ENCODE data around the gene SLC39A11. TPM values are rescaled to one million over a fixed set of nuclear protein-coding genes. Genes with fewer than 3 reads are reported as not detected.
"Not testable (repeated sequence)": the region's sequence is repeated elsewhere in the genome, so short reads cannot be mapped to it uniquely, and the experiment has no call there.

The SLC39A11 gene
- total RNA-seq, 6 donors from 2014 or later: 16.3 to 57.6 (median 29.5) TPM

- no peak for DNase-seq
- ATAC-seq (ENCODE audit: low FRiP score in 2 of 2): no peak
Observed at GRCh38 chr17:73005360-73005759, 87.1 kb downstream of the SLC39A11 start.

GRCh38 chr17:73003487-73003886, 89.0 kb downstream of the SLC39A11 start:
- Histone ChIP-seq H3K27me3 (no peaks in the 10 kb centered on the region), H3K27ac (no peak overlapping the region), H3K4me3 (no peak overlapping the region), H3K36me3 (no peaks in the 10 kb centered on the region), H3K9me3 (no peaks in the 10 kb centered on the region), H3K4me1 (peaks cover 0 to 6% (median 3%) of the 10 kb centered on the region in 4 donors)
- 83 to 88% methylated on average over 6 of the region's 6 CpGs for WGBS, 2 donors
- no peak for TF ChIP-seq EP300 (IDR thresholded peaks at IDR 0.05)
- no peak for TF ChIP-seq POLR2A (IDR thresholded peaks at IDR 0.05)
- DNase-seq: no peak
- ATAC-seq (ENCODE audit: low FRiP score in 2 of 2): no peak

More at GRCh38 chr17:73005360-73005759, 87.1 kb downstream of the SLC39A11 start:
- Histone ChIP-seq H3K27ac (no peak overlapping the region), H3K36me3 (no peaks in the 10 kb centered on the region), H3K27me3 (no peaks in the 10 kb centered on the region), H3K4me3 (no peak overlapping the region), H3K9me3 (no peaks in the 10 kb centered on the region), H3K4me1 (peaks cover 0 to 7% (median 3%) of the 10 kb centered on the region in 4 donors)
- 79 to 89% methylated on average over 8 of the region's 8 CpGs for WGBS, 2 donors
- TF ChIP-seq POLR2A (IDR thresholded peaks at IDR 0.05) (no peak), POLR2AphosphoS5 (IDR thresholded peaks at IDR 0.05) (no peak), EP300 (IDR thresholded peaks at IDR 0.05) (no peak)
- TF ChIP-seq, protein P1, sequence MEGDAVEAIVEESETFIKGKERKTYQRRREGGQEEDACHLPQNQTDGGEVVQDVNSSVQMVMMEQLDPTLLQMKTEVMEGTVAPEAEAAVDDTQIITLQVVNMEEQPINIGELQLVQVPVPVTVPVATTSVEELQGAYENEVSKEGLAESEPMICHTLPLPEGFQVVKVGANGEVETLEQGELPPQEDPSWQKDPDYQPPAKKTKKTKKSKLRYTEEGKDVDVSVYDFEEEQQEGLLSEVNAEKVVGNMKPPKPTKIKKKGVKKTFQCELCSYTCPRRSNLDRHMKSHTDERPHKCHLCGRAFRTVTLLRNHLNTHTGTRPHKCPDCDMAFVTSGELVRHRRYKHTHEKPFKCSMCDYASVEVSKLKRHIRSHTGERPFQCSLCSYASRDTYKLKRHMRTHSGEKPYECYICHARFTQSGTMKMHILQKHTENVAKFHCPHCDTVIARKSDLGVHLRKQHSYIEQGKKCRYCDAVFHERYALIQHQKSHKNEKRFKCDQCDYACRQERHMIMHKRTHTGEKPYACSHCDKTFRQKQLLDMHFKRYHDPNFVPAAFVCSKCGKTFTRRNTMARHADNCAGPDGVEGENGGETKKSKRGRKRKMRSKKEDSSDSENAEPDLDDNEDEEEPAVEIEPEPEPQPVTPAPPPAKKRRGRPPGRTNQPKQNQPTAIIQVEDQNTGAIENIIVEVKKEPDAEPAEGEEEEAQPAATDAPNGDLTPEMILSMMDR (IDR thresholded peaks at IDR 0.05): no peak

- DNase-seq (no peak), ATAC-seq (ENCODE audit: low FRiP score in 2 of 2) (no peak)
- Histone ChIP-seq H3K27me3 (no peaks in the 10 kb centered on the region), H3K4me3 (no peak overlapping the region), H3K9me3 (no peaks in the 10 kb centered on the region), H3K4me1 (peaks cover 0 to 2% (median 0%) of the 10 kb centered on the region in 4 donors), H3K27ac (no peak overlapping the region), H3K36me3 (no peaks in the 10 kb centered on the region)
- TF ChIP-seq POLR2A (IDR thresholded peaks at IDR 0.05): no peak
- no peak for TF ChIP-seq EP300 (IDR thresholded peaks at IDR 0.05)
- no peak for TF ChIP-seq POLR2AphosphoS5 (IDR thresholded peaks at IDR 0.05)
- TF ChIP-seq, protein P1 (IDR thresholded peaks at IDR 0.05): no peak
- WGBS, 2 donors: 92 to 96% methylated on average over 3 of the region's 3 CpGs
Observed at GRCh38 chr17:73000832-73001231, 91.7 kb downstream of the SLC39A11 start.

GRCh38 chr17:72999474-72999873, 93.0 kb downstream of the SLC39A11 start:
- not testable (repeated sequence) for H3K27me3 ChIP-seq; H3K36me3 ChIP-seq; H3K4me1 ChIP-seq; H3K9me3 ChIP-seq; H3K27ac ChIP-seq; DNase-seq; H3K4me3 ChIP-seq; ATAC-seq (ENCODE audit: low FRiP score in 2 of 2)
- WGBS, 2 donors: 81 to 87% methylated on average over 5 of the region's 5 CpGs

- TF ChIP-seq POLR2AphosphoS5 (IDR thresholded peaks at IDR 0.05): no peak
- TF ChIP-seq, protein P1 (IDR thresholded peaks at IDR 0.05): no peak
- TF ChIP-seq POLR2A (IDR thresholded peaks at IDR 0.05): no peak
- TF ChIP-seq EP300 (IDR thresholded peaks at IDR 0.05): no peak
- H3K4me1 ChIP-seq: peaks cover 0 to 2% (median 0%) of the 10 kb centered on the region in 4 donors
- H3K27me3 ChIP-seq: no peaks in the 10 kb centered on the region
- H3K9me3 ChIP-seq: no peaks in the 10 kb centered on the region
- ATAC-seq (ENCODE audit: low FRiP score in 2 of 2): no peak
- no peaks in the 10 kb centered on the region for H3K36me3 ChIP-seq
- no peak overlapping the region for H3K4me3 ChIP-seq
- no peak overlapping the region for H3K27ac ChIP-seq
- no peak for DNase-seq
- WGBS, 2 donors: 61 to 67% methylated on average over 1 of the region's 1 CpG
Observed at GRCh38 chr17:72998343-72998742, 94.1 kb downstream of the SLC39A11 start.

DNA sequence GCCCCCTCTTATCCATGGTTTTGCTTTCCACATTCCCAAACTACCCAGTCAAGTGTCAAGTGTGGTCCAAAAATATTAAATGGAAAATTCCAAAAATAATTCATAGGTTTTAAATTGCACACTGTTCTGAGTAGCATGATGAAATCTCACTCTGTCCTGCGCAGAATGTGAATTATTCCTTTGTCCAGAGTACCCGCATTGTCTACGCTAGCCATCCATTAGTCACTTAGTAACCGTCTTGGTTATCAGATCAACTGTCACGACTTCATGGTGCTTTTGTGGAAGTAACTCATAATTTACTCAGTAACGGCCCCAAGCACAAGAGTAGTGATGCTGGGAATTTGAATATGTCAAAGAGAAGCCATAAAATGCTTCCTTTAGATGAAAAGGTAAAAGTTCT, 94.9 kb downstream of the SLC39A11 start:
- Histone ChIP-seq H3K27me3 (no peaks in the 10 kb centered on the region), H3K36me3 (no peaks in the 10 kb centered on the region), H3K4me1 (peaks cover 0 to 2% (median 0%) of the 10 kb centered on the region in 4 donors), H3K9me3 (no peaks in the 10 kb centered on the region), H3K27ac (no peak overlapping the region), H3K4me3 (no peak overlapping the region)
- TF ChIP-seq EP300 (IDR thresholded peaks at IDR 0.05): no peak
- no peak for TF ChIP-seq POLR2AphosphoS5 (IDR thresholded peaks at IDR 0.05)
- TF ChIP-seq, protein P1 (IDR thresholded peaks at IDR 0.05): no peak
- TF ChIP-seq POLR2A (IDR thresholded peaks at IDR 0.05): no peak
- ATAC-seq (ENCODE audit: low FRiP score in 2 of 2): no peak
- DNase-seq: no peak
- 87 to 90% methylated on average over 6 of the region's 6 CpGs for WGBS, 2 donors

Data from upper lobe of left lung (tissue), 6 donors.